GM23248 (cell line): ENCODE results near the gene RHAG. TPM values are rescaled to one million over a fixed set of nuclear protein-coding genes. Genes with fewer than 3 reads are reported as not detected.

ENCODE experiments used
- DNase-seq: peaks from one replicate; pipeline ENCODE4 v3.0.0-alpha.2; 2015
- H2AFZ ChIP-seq: fragments of 200-600 bp; sonication (generic); 2 replicates; pipeline ENCODE4 v1.6.1; 2016; ENCODE audit warnings: antibody characterized with exemption
- H3F3A ChIP-seq: fragments of 200-600 bp; sonication (generic); 2 replicates; pipeline ENCODE4 v1.6.1; 2016; ENCODE audit warnings: mild to moderate bottlenecking, antibody characterized with exemption, mixed run types; ENCODE audit not compliant: insufficient read depth
- H3K27ac ChIP-seq: fragments of 200-600 bp; sonication (generic); 2 replicates; pipeline ENCODE4 v1.5.1; 2016; ENCODE audit warnings: mild to moderate bottlenecking
- H3K27me3 ChIP-seq: fragments of 200-600 bp; sonication (generic); replicated peaks from 2 replicates; pipeline ENCODE4 v1.6.1; 2016; ENCODE audit warnings: mild to moderate bottlenecking; ENCODE audit not compliant: insufficient read depth
- H3K36me3 ChIP-seq: fragments of 200-600 bp; sonication (generic); 2 replicates; pipeline ENCODE4 v1.6.1; 2016; ENCODE audit warnings: low read depth, mild to moderate bottlenecking
- H3K4me1 ChIP-seq: fragments of 200-600 bp; sonication (generic); 2 replicates; pipeline ENCODE4 v1.6.1; 2016; ENCODE audit warnings: mild to moderate bottlenecking; ENCODE audit not compliant: insufficient read depth
- H3K4me2 ChIP-seq: fragments of 200-600 bp; sonication (generic); one replicate; pipeline ENCODE4 v1.6.1; 2016; ENCODE audit warnings: mild to moderate bottlenecking; ENCODE audit not compliant: unreplicated experiment
- H3K4me3 ChIP-seq: fragments of 200-600 bp; sonication (generic); 2 replicates; pipeline ENCODE4 v1.5.1; 2016; ENCODE audit warnings: mild to moderate bottlenecking
- H3K79me2 ChIP-seq: fragments of 200-600 bp; sonication (generic); 2 replicates; pipeline ENCODE4 v1.6.1; 2016; ENCODE audit warnings: mild to moderate bottlenecking; ENCODE audit not compliant: insufficient read depth
- H3K9ac ChIP-seq: fragments of 200-600 bp; sonication (generic); 2 replicates; pipeline ENCODE4 v1.6.1; 2016; ENCODE audit warnings: mild to moderate bottlenecking
- H3K9me2 ChIP-seq: fragments of 200-600 bp; sonication (generic); 2 replicates; pipeline ENCODE4 v1.6.1; 2016; ENCODE audit warnings: mixed run types, mild to moderate bottlenecking, moderate library complexity; ENCODE audit not compliant: insufficient read depth
- H3K9me3 ChIP-seq: fragments of 200-600 bp; sonication (generic); one replicate; pipeline ENCODE4 v1.6.1; 2017; ENCODE audit warnings: low read depth
- H4K20me1 ChIP-seq: fragments of 200-600 bp; sonication (generic); 2 replicates; pipeline ENCODE4 v1.6.0; 2016; ENCODE audit not compliant: insufficient read depth
- EZH2 ChIP-seq: fragments of 200-600 bp; sonication (generic); IDR thresholded peaks from 2 replicates; pipeline ENCODE4 v1.6.1; 2018; ENCODE audit warnings: antibody characterized with exemption, mild to moderate bottlenecking; ENCODE audit not compliant: insufficient read depth, poor library complexity, severe bottlenecking
- EZH2phosphoT487 ChIP-seq: fragments of 200-600 bp; sonication (generic); IDR thresholded peaks from 2 replicates; pipeline ENCODE4 v1.6.1; 2018; ENCODE audit warnings: antibody characterized with exemption, moderate library complexity, mild to moderate bottlenecking, low read depth; ENCODE audit not compliant: insufficient read depth
- WGBS, 2 experiments: methylation state at CpG; one replicate each; pipeline ENCODE4 v1.1.6; 2015 to 2017; ENCODE audit warnings: low lambda C conversion rate in 2 of 2, low coverage in 1 of 2; ENCODE audit errors: missing lambda C conversion rate in 2 of 2; 5-methylcytosine and 5-hydroxymethylcytosine counted together
- in situ Hi-C: fragments of 300-500 bp; cut with MboI; formaldehyde crosslinking; loops from 2 replicates; pipeline ENCODE4 v1.15.0; 2020
- polyA plus RNA-seq: library from polyadenylated mRNA; unstranded; fragments of >200 nt; fragmentation: Nextera tagmentation; extraction: Ambion mirVana; gene quantifications from 2 replicates; pipeline ENCODE4 v1.2.1, GENCODE V29; 2016
- total RNA-seq: library from RNA; depleted of rRNA; stranded (reverse); fragments of >200 nt; shearing (Covaris generic); gene quantifications from 2 replicates; pipeline ENCODE4 v1.2.3, GENCODE V29; 2014; rRNA removed

Gene RHAG
- total RNA-seq: not detected in 2 replicates
- not detected in 2 replicates for polyA plus RNA-seq

- no peaks in the 10 kb centered on the region for H3K79me2 ChIP-seq
- DNase-seq: no peak
- no peak within 1 kb of the TSS for H3K4me2 ChIP-seq
- WGBS, 2 experiments: 7 to 10% methylated on average over 3 of the region's 3 CpGs
- no peak within 1 kb of the TSS for H3K9ac ChIP-seq
- no peaks in the 10 kb centered on the region for H3F3A ChIP-seq
- no peak within 1 kb of the TSS for H2AFZ ChIP-seq
- no peaks in the 10 kb centered on the region for H3K9me2 ChIP-seq
- H3K27me3 ChIP-seq: no peaks in the 10 kb centered on the region; the same call in 1 of the 2 replicates
- no peak within 1 kb of the TSS for H3K4me3 ChIP-seq
- no peaks in the 10 kb centered on the region for H3K4me1 ChIP-seq
- no peaks in the 10 kb centered on the region for H3K36me3 ChIP-seq
- H3K27ac ChIP-seq: no peak within 1 kb of the TSS
- TF ChIP-seq EZH2: no peak
- no peak for TF ChIP-seq EZH2phosphoT487
- no peaks in the 10 kb centered on the region for H4K20me1 ChIP-seq
- no peaks in the 10 kb centered on the region for H3K9me3 ChIP-seq
- in situ Hi-C loops: no loop called here
These were observed at the start of gene RHAG for GRCh38 chr6:49636713-49637349. RHAG (minus strand) TSS chr6:49636839; CDS start chr6:49636812, 27 bp downstream.

GRCh38 chr6:49676671-49677281 lies 40.1 kb upstream of the RHAG start:
- Histone ChIP-seq H3K9me3 (no peaks in the 10 kb centered on the region), H3K36me3 (no peaks in the 10 kb centered on the region), H3K9ac (no peak overlapping the region), H3K4me2 (no peak overlapping the region), H4K20me1 (no peaks in the 10 kb centered on the region), H2AFZ (no peak overlapping the region), H3K4me3 (no peak overlapping the region), H3K27ac (no peak overlapping the region), H3K9me2 (no peaks in the 10 kb centered on the region), H3F3A (no peaks in the 10 kb centered on the region), H3K79me2 (no peaks in the 10 kb centered on the region), H3K27me3 (no peaks in the 10 kb centered on the region), H3K4me1 (no peaks in the 10 kb centered on the region)
- in situ Hi-C loops: no loop called here
- DNase-seq: peak; percentile 44
- 3 to 7% methylated on average over 4 of the region's 4 CpGs for WGBS, 2 experiments
- TF ChIP-seq EZH2phosphoT487: no peak
- no peak for TF ChIP-seq EZH2

- H2AFZ ChIP-seq: no peak overlapping the region
- H3K9ac ChIP-seq: no peak overlapping the region
- no peak overlapping the region for H3K4me3 ChIP-seq
- no peaks in the 10 kb centered on the region for H3K9me3 ChIP-seq
- no peaks in the 10 kb centered on the region for H3K27me3 ChIP-seq
- H3K79me2 ChIP-seq: no peaks in the 10 kb centered on the region
- no peak for DNase-seq
- no peak overlapping the region for H3K27ac ChIP-seq
- no peaks in the 10 kb centered on the region for H3K36me3 ChIP-seq
- TF ChIP-seq EZH2: no peak
- TF ChIP-seq EZH2phosphoT487: no peak
- no peaks in the 10 kb centered on the region for H3K9me2 ChIP-seq
- no peaks in the 10 kb centered on the region for H4K20me1 ChIP-seq
- no peaks in the 10 kb centered on the region for H3F3A ChIP-seq
- in situ Hi-C loops: no loop called here
- no peaks in the 10 kb centered on the region for H3K4me1 ChIP-seq
- 10 to 13% methylated on average over 1 of the region's 1 CpG for WGBS, 2 experiments
- no peak overlapping the region for H3K4me2 ChIP-seq
These were observed 39.2 kb upstream of the RHAG start for GRCh38 chr6:49675816-49676215.

GRCh38 chr6:49668083-49668511 lies 31.5 kb upstream of the RHAG start:
- H3K9me2 ChIP-seq: no peaks in the 10 kb centered on the region
- in situ Hi-C loops: no loop called here
- no peak for TF ChIP-seq EZH2phosphoT487
- TF ChIP-seq EZH2: no peak
- no peak overlapping the region for H3K9ac ChIP-seq
- H3K9me3 ChIP-seq: no peaks in the 10 kb centered on the region
- H3K27ac ChIP-seq: no peak overlapping the region
- H2AFZ ChIP-seq: no peak overlapping the region
- no peaks in the 10 kb centered on the region for H4K20me1 ChIP-seq
- H3K79me2 ChIP-seq: no peaks in the 10 kb centered on the region
- no peaks in the 10 kb centered on the region for H3K27me3 ChIP-seq
- H3K36me3 ChIP-seq: no peaks in the 10 kb centered on the region
- H3K4me1 ChIP-seq: no peaks in the 10 kb centered on the region
- H3K4me3 ChIP-seq: no peak overlapping the region
- no peaks in the 10 kb centered on the region for H3F3A ChIP-seq
- H3K4me2 ChIP-seq: no peak overlapping the region
- DNase-seq: no peak
